Activated naive CD4-positive, alpha-beta T cell treated with Interleukin-2 at 50 U/mL for 16 hours (primary cell): ENCODE measurements around the gene ITPR1.

Source experiments
- DNase-seq: peaks from one replicate; pipeline ENCODE4 v3.0.0-alpha.2; 2020

Gene ITPR1

DNA sequence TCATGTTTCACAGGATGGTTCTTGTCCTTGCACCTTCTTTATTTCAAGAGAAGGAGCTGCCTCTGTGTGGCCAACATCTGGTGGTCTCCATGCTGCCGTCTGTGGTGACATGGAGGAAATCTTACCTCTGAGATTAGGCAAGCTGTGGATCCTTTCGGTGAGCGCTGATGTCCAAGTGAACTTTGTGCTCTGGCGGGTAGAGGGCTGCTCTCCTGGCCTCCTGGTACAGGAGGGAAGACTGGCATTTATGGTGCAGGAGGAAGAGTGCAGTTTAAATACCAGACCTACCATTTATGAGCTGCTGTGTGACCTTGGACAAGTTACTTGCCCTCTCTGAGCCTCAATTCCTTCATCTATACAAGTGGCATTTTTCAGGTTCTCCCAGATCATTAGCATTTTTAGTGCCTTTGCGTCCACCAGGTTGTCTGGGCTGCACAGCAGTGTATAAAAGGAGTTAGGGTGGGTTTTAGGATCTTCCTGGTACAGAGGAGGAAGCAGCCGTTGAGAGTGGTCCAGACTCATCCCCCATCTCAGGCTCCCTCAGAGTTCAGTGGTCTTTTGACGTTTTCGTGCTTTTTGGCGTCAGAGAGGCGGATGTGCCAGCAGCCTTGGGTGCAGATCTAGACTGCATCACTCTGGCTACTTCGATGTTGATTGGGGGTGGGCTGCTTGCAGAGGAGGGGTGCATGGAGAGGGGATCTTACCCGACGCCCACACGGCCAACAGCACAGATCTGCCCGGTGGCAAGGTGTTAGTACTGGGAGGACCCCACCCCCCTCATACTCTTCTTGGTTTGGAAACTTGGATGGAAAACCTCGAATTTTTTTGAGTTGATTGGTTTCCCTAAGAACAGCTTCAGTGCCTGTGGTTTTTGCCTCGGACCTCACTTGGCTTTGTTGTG lies 162.2 kb downstream of the ITPR1 start:
- DNase-seq = no peak

DNA sequence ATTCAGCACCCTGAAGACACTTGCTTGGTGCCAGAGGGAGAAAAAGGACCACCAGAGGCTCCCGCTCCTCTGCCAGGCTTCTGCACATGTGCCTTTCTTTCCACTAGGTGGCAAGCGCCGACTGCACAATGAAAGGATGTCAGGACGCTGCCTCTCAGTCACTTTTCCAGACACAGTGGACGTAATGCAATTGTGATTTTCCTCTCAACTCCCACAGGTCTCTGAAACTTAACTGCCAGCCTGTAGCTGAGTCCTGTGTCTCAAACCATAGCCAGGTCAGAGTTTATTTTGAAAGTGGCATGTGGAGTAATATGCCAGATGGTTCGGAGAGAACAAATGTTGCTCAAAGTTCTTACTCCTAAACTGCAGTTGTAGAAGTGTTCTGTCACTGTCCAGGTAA lies 162.9 kb downstream of the ITPR1 start:
- DNase-seq = no peak

DNA sequence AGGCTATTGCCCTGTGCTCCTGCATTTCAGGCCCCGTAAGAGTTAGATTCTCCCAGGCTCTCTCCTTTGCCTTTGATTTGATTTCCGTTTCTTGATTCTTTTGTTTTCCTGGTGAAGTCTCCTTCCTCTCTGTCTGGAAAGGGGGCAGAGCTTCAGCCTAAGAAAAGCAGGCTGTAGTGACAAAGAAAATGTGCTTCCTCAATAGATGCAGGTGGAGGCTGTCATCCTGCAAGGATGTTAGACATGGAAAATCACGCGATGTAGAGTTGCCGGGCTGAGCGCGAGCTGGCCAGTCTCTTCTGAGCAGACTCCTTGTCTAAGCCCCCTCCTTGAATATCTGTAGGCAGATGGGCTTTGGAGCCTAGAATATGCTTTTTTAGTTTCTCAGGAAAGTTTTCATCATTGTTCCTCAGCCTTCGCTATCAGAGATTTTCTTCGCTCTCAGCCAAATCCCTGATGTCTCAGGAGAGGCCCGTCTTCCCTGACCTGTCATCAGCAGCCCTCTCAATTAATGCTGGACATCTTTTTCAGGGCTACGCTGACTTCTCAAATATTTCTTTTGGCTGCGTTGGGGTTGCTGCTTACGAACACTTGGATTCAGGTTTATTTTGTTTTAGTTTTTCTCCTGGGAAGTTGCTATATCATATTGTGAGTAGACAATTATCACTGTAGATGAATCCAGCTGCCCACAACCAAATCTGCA lies 163.6 kb downstream of the ITPR1 start:
- no peak for DNase-seq

GRCh38 chr3:4660936-4661335 lies 167.8 kb downstream of the ITPR1 start:
- no peak for DNase-seq

GRCh38 chr3:4664412-4664811 lies 171.3 kb downstream of the ITPR1 start:
- no peak for DNase-seq

DNA sequence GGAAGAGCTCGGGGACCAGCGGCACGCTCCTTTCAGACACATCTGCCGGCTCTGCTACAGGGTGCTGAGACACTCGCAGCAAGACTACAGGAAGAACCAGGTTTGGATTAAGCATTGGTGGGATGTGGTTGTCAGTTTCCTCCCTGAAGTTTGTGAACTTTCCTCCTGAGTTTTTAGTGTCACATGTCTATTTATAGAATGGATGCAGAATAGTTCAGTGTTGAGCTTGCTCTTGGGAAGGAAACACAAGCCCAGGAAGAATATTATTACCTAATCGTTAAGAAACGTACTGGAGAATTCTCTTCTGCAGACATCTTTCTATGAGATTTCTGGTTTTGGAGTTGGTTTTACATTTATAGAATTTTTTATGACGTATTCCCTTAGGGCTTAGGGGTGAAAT lies 172.0 kb downstream of the ITPR1 start:
- no peak for DNase-seq

DNA sequence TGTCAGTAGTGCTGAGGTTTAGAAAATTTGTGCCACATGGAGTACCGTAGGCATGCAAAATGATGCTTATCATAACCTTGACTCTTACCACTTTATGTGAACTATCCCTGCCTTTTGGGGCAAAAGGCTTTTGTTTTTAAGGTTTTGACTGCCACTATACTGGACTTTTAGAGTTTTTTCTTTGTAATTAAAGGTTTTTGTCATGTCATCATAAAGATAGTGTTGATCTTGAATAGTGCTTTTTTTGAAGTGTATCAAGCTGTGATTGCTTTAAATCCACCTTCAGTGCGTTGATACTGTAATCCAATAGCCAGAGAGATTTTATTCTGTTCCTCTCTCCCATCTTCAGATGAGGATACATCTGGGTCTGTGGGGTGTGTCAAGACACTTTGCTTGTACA lies 172.9 kb downstream of the ITPR1 start:
- no peak for DNase-seq

- no peak for DNase-seq
Measured at GRCh38 chr3:4670352-4670751, 177.2 kb downstream of the ITPR1 start.

DNA sequence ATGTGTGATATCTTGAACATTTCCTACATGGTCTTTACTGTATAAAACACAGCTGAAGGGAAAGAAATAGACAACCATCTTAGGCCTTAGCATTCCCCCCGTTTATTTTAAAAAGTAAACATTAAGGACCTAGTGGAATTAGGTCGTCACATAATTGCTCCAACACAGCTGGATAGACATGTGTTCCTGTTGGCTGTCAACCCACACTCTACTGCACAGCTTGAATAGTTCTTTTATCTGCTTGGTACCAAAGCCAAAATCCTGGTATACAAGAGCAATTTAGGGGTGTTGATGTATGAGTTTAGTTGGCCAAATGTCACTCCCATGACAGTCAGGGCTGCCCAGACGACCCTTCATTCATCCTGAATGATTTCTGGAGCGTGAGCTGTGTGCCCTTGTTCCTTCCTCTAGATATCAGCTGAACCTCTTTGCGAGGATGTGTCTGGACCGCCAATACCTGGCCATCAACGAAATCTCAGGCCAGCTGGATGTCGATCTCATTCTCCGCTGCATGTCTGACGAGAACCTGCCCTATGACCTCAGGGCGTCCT lies 179.7 kb downstream of the ITPR1 start:
- no peak for DNase-seq

GRCh38 chr3:4674216-4674615 lies 181.1 kb downstream of the ITPR1 start:
- no peak for DNase-seq

GRCh38 chr3:4675704-4676103 lies 182.6 kb downstream of the ITPR1 start:
- no peak for DNase-seq

- DNase-seq = no peak
Measured at GRCh38 chr3:4678320-4678719, 185.2 kb downstream of the ITPR1 start.

GRCh38 chr3:4680227-4680691 lies 187.1 kb downstream of the ITPR1 start:
- no peak for DNase-seq

- no peak for DNase-seq
Measured at GRCh38 chr3:4680871-4681300, 187.7 kb downstream of the ITPR1 start.

GRCh38 chr3:4681301-4681700 lies 188.2 kb downstream of the ITPR1 start:
- no peak for DNase-seq

DNA sequence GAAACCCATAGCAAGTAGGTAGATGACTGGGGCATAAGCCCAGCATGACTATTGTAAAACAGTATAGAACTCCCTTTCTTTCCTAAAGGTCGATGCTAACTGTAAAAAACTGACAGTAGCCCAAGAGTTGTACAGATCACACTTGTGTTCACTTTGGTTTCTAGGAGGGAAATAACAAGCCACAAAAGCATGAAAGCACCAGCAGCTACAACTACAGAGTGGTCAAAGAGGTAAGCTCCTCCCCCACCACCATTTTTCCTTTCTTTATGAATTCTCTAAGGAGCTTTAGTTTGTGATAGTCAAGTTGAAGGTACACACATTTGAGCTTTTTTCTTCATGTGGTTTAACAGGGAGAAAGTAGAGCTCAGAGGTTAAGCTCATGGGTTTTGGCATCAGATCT lies 191.0 kb downstream of the ITPR1 start:
- DNase-seq = no peak

- no peak for DNase-seq
Measured at GRCh38 chr3:4684976-4685375, 191.8 kb downstream of the ITPR1 start.

DNA sequence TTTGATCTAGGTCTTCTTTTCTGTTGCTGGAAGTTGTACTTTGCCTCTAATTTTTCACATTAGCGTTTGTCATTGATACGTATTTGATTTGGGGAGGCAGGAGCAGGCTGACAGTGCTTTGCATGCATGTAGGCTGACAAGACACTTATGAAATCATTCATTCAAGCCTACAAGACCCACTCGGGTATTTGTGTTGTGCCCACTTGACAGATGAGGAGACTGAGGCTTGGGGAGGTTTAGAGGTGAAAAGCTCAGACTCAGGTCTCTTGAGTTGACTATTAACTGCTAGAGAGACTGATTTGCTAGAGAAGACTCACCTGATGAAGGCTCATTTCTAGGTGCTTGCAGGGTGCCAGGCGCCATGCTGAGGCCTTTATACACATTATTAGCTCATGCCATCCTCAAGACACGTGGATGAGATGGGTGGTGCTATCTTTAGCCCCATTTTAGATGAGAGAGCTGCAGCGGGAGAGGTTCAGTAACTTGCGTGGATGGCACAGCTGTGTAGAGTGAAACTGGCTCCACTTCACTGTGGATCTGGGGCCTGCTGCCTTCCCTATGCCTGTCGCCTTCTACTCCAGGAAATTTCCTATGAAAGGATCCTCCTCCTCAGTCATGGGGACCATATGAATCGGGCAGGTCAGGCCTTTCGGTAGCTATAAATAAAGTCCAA lies 192.7 kb downstream of the ITPR1 start:
- DNase-seq = no peak

GRCh38 chr3:4686619-4687018 lies 193.5 kb downstream of the ITPR1 start:
- DNase-seq = no peak

- no peak for DNase-seq
Measured at GRCh38 chr3:4687167-4687566, 194.0 kb downstream of the ITPR1 start.

DNA sequence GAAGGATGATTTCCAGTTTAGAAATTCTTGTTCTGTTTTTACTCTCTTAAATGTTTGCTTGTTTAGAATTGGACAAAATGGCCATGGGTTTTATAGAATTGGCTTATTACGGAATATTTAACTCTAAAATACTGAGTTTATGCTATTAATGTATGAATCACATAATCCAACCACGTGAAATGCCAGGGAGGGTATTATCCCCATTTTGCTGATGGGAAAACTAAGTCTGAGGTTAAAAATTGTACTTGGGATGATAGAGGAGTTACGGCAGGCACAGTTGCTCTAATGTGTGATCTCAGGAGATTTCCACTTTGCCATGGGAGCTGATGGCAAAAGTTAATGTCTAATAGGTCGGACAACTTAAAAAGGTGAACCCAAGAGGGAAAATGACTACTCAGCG lies 194.4 kb downstream of the ITPR1 start:
- no peak for DNase-seq

DNA sequence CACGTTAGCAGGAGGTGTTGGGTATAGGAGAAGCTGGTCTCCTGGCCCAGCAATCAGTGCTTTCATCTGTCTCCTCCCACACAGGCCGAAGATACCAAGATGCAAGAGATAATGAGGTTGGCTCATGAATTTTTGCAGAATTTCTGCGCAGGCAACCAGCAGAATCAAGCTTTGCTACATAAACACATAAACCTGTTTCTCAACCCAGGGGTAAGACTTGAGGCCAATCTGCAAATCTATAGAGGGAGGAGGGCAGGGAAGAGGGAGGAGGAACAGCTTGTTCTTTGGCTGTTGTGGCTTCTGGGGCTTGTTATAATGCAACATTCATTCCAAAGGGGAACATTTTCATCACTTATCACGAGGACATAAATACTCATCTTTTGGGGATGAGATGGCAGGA lies 195.3 kb downstream of the ITPR1 start:
- no peak for DNase-seq

GRCh38 chr3:4689021-4689420 lies 195.9 kb downstream of the ITPR1 start:
- DNase-seq = no peak
